GM21529 (cell line): Measurements from ENCODE around the gene IDH2.
A peak's percentile ranks its signal among the peaks of the same experiment; 100 is the strongest.

ENCODE experiments used
- ATAC-seq: cut with Tn5 transposase; IDR thresholded peaks from one replicate; pipeline ENCODE4 v1.9.1; 2021; ENCODE audit not compliant: unreplicated experiment

IDH2 gene

GRCh38 chr15:90044916-90045371 lies 57.3 kb downstream of the IDH2 start:
- no peak for ATAC-seq

- no peak for ATAC-seq
These were observed 58.1 kb downstream of the IDH2 start for GRCh38 chr15:90044191-90044590.

GRCh38 chr15:90043530-90044010 lies 58.7 kb downstream of the IDH2 start:
- ATAC-seq: no peak

GRCh38 chr15:90042766-90043529 lies 59.3 kb downstream of the IDH2 start:
- no peak for ATAC-seq

- ATAC-seq: no peak
These were observed 59.9 kb downstream of the IDH2 start for GRCh38 chr15:90042356-90042755.

- ATAC-seq: no peak
These were observed 61.6 kb downstream of the IDH2 start for GRCh38 chr15:90040618-90041017.

- no peak for ATAC-seq
These were observed 62.3 kb downstream of the IDH2 start for GRCh38 chr15:90039996-90040395.

- ATAC-seq: no peak
These were observed 63.6 kb downstream of the IDH2 start for GRCh38 chr15:90038632-90039095.

- peak; percentile 59 for ATAC-seq
These were observed 64.2 kb downstream of the IDH2 start for GRCh38 chr15:90037961-90038631.

- no peak for ATAC-seq
These were observed 64.8 kb downstream of the IDH2 start for GRCh38 chr15:90037511-90037860.

GRCh38 chr15:90036806-90037510 lies 65.3 kb downstream of the IDH2 start:
- no peak for ATAC-seq

GRCh38 chr15:90036343-90036742 lies 65.9 kb downstream of the IDH2 start:
- ATAC-seq: no peak

GRCh38 chr15:90035840-90036230 lies 66.4 kb downstream of the IDH2 start:
- ATAC-seq: no peak

GRCh38 chr15:90035095-90035839 lies 67.0 kb downstream of the IDH2 start:
- no peak for ATAC-seq

- no peak for ATAC-seq
These were observed 68.8 kb downstream of the IDH2 start for GRCh38 chr15:90033448-90033847.
